GDM1 (cell line): ENCODE measurements around the gene WWOX.
"Not testable (repeated sequence)": the region's sequence is repeated elsewhere in the genome, so short reads cannot be mapped to it uniquely, and the experiment has no call there.

Source experiments
- DNase-seq: peaks from one replicate; lab custom pipeline; 2025; lab: John Stamatoyannopoulos, UW

The WWOX gene

GRCh38 chr16:79211586-79211985, 1112.1 kb downstream of the WWOX start:
- DNase-seq, result no peak

GRCh38 chr16:79212114-79212791, 1112.8 kb downstream of the WWOX start:
- DNase-seq, result no peak

GRCh38 chr16:79213214-79213613, 1113.8 kb downstream of the WWOX start:
- no peak for DNase-seq

GRCh38 chr16:79215289-79215688, 1115.8 kb downstream of the WWOX start:
- no peak for DNase-seq

- no peak for DNase-seq
Observed at GRCh38 chr16:79217375-79218011, 1118.0 kb downstream of the WWOX start.

- DNase-seq, result no peak
Observed at GRCh38 chr16:79218351-79218750, 1118.9 kb downstream of the WWOX start.

GRCh38 chr16:79225994-79226393, 1126.5 kb downstream of the WWOX start:
- DNase-seq, result not testable (repeated sequence)

GRCh38 chr16:79229361-79229760, 1129.9 kb downstream of the WWOX start:
- DNase-seq, result no peak

GRCh38 chr16:79245700-79246099, 1146.2 kb downstream of the WWOX start:
- DNase-seq, result not testable (repeated sequence)

- DNase-seq, result no peak
Observed at GRCh38 chr16:79247386-79247785, 1147.9 kb downstream of the WWOX start.

- DNase-seq, result no peak
Observed at GRCh38 chr16:79248351-79248750, 1148.9 kb downstream of the WWOX start.

GRCh38 chr16:79250502-79251098, 1151.1 kb downstream of the WWOX start:
- no peak for DNase-seq

GRCh38 chr16:79253100-79253631, 1153.7 kb downstream of the WWOX start:
- DNase-seq, result no peak

- no peak for DNase-seq
Observed at GRCh38 chr16:79257953-79258490, 1158.6 kb downstream of the WWOX start.

GRCh38 chr16:79260890-79261289, 1161.4 kb downstream of the WWOX start:
- DNase-seq, result not testable (repeated sequence)

- peak; percentile 4 for DNase-seq
Observed at GRCh38 chr16:79261481-79261940, 1162.1 kb downstream of the WWOX start.

- DNase-seq, result no peak
Observed at GRCh38 chr16:79261944-79262552, 1162.6 kb downstream of the WWOX start.
